Psoas muscle (tissue), 8 donors: ENCODE measurements around the gene ETF1. TPM values are rescaled to one million over a fixed set of nuclear protein-coding genes. Genes with fewer than 3 reads are reported as not detected.

ENCODE experiments used
- ATAC-seq, 4 donors: fragments of 200-7000 bp; cut with Tn5 transposase; one replicate each; pipeline ENCODE4 v1.9.1; 2020; ENCODE audit warnings: moderate library complexity in 3 of 4, mild to moderate bottlenecking in 2 of 4
- DNase-seq, 2 donors: peaks; one replicate each; pipeline ENCODE4 v3.0.0-alpha.2; 2020
- H3K27ac ChIP-seq: fragments of 200-600 bp; one replicate; pipeline ENCODE4 v1.8.0; 2022
- H3K27me3 ChIP-seq, 3 donors: fragments of 200-600 bp in 1 of 3; one replicate each; pipeline versions ENCODE4 v1.6.1 to v1.8.0; 2013 to 2022; ENCODE audit warnings: low read length in 2 of 3, mild to moderate bottlenecking in 2 of 3, moderate library complexity in 1 of 3; ENCODE audit not compliant: insufficient read depth in 3 of 3
- H3K36me3 ChIP-seq, 2 donors: fragments of 200-600 bp in 1 of 2; one replicate each; pipeline versions ENCODE4 v1.6.1 to v1.8.0; 2013 to 2022; ENCODE audit warnings: low read depth in 1 of 2, mild to moderate bottlenecking in 1 of 2, moderate library complexity in 1 of 2; ENCODE audit not compliant: insufficient read depth in 1 of 2
- H3K4me1 ChIP-seq: fragments of 200-600 bp; one replicate; pipeline ENCODE4 v1.8.0; 2022
- H3K4me3 ChIP-seq: fragments of 200-600 bp; one replicate; pipeline ENCODE4 v1.8.0; 2022; ENCODE audit warnings: mild to moderate bottlenecking
- H3K9me3 ChIP-seq: fragments of 200-600 bp; one replicate; pipeline ENCODE4 v1.8.0; 2022
- WGBS, 3 donors: extraction: QIAGEN DNeasy Blood & Tissue Kit; methylation state at CpG; one replicate each; pipeline versions ENCODE4 v1.1.6 to v1.1.7; 2013; 5-methylcytosine and 5-hydroxymethylcytosine counted together
- intact Hi-C, 2 donors: fragments of 100-400 bp; cut with DNase I; formaldehyde crosslinking; loops; one replicate each; pipeline versions ENCODE4 v1.11.0 to v1.14.2; 2022
- polyA plus RNA-seq, 3 donors: library from polyadenylated mRNA; stranded (reverse); fragments of 200-250 nt; gene quantifications; one replicate each; pipeline ENCODE4 v1.2.3, GENCODE V29; 2013
- total RNA-seq, 4 donors: library from RNA; stranded (reverse); fragmentation: NEBNext Ultra II Directional in 2 of 4; extraction: Animal tissue kit (Norgen Biotek cat#: 25700) in 2 of 4; gene quantifications; one replicate each; pipeline versions ENCODE4 v1.2.1 to v1.2.4, GENCODE V29; 2021 to 2023
- TF ChIP-seq, protein P1 (sequence below): fragments of 200-600 bp; IDR thresholded peaks from one replicate; pipeline ENCODE4 v1.8.0; 2022; ENCODE audit warnings: antibody characterized with exemption
- donor health status: healthy with polysubstance abuse.
- donor health status: DM: no; HTN: no; CAD: no; lungs with moderate emphysema.
- donor health status: Bipolar disorder and iron deficiency.
- donor health status: healthy.
- donor health status: DM: yes; HTN: yes; CAD: no.
- donor health status: DM: no; HTN: no; CAD: no.
- donor health status: DM: no; HTN: no; CAD: no.
- donor health status: DM: yes; HTN: yes; CAD: no.

Gene ETF1
- total and polyA plus RNA-seq, 7 donors = 72.3 to 212 (median 153) TPM

- H3K4me1 ChIP-seq = no peaks in the 10 kb centered on the region
- 84 to 89% (median 87%) methylated on average over 3 of the region's 3 CpGs for WGBS, 3 donors
- no peak for ATAC-seq
- DNase-seq = no peak
- H3K4me3 ChIP-seq = no peak overlapping the region
- no peaks in the 10 kb centered on the region for H3K9me3 ChIP-seq
- no peaks in the 10 kb centered on the region for H3K36me3 ChIP-seq
- intact Hi-C loops = loop anchor here in 1 of 2 donors (5.0 kb wide), 1 partner anchor 679 kb away; no protein-coding TSS in a partner anchor
- no peaks in the 10 kb centered on the region for H3K27me3 ChIP-seq
- no peak overlapping the region for H3K27ac ChIP-seq
- TF ChIP-seq, protein P1, sequence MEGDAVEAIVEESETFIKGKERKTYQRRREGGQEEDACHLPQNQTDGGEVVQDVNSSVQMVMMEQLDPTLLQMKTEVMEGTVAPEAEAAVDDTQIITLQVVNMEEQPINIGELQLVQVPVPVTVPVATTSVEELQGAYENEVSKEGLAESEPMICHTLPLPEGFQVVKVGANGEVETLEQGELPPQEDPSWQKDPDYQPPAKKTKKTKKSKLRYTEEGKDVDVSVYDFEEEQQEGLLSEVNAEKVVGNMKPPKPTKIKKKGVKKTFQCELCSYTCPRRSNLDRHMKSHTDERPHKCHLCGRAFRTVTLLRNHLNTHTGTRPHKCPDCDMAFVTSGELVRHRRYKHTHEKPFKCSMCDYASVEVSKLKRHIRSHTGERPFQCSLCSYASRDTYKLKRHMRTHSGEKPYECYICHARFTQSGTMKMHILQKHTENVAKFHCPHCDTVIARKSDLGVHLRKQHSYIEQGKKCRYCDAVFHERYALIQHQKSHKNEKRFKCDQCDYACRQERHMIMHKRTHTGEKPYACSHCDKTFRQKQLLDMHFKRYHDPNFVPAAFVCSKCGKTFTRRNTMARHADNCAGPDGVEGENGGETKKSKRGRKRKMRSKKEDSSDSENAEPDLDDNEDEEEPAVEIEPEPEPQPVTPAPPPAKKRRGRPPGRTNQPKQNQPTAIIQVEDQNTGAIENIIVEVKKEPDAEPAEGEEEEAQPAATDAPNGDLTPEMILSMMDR = no peak
Measured at GRCh38 chr5:138582959-138583358, 39.9 kb upstream of the ETF1 start.

DNA sequence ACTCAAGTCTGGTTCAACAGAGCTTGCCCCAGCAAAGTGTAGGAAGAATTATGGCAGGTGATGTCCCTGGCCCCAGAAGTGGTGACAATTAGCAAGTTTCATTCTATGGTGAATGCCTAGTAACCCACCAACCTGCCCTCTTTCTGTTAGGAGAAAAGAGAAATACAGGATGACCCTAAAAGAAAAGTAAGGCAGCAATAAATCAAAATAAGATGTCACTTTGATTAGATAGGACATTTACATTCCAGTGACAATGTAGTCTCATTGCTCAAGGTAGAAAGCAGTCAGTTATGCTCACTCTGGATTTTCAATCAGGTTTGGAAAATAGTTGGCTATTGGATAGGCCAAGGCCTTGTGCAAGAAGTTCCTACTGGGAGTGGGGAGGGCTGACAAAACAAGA lies 37.7 kb upstream of the ETF1 start:
- Histone ChIP-seq H3K9me3 (no peaks in the 10 kb centered on the region), H3K4me1 (no peaks in the 10 kb centered on the region), H3K4me3 (no peak overlapping the region), H3K36me3 (no peaks in the 10 kb centered on the region), H3K27me3 (no peaks in the 10 kb centered on the region), H3K27ac (no peak overlapping the region)
- intact Hi-C loops = loop anchor here in 1 of 2 donors (5.0 kb wide), 1 partner anchor 682 kb away; no protein-coding TSS in a partner anchor
- ATAC-seq (no peak), DNase-seq (no peak)
- TF ChIP-seq, protein P1 = no peak

DNA sequence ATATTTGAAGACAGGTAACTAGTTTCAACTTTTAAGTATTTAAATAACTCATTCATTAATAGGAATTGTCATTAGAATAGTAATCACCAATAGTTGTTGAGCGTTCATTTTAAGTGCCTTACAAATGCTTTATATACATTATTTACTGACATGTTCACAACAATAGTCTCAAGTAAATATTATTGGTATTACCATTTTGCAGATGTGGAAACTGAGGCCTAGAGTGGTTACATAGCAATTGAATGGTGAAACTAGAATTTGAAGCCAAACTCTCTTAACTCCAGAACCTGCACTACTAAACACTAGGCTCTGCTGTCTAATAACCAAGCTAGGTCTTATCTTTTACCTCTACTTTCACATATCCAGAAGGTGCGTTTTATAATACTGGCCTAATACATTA lies 37.0 kb upstream of the ETF1 start:
- ATAC-seq (no peak), DNase-seq (no peak)
- TF ChIP-seq, protein P1 = no peak
- Histone ChIP-seq H3K4me1 (no peaks in the 10 kb centered on the region), H3K4me3 (no peak overlapping the region), H3K36me3 (no peaks in the 10 kb centered on the region), H3K9me3 (no peaks in the 10 kb centered on the region), H3K27me3 (no peaks in the 10 kb centered on the region), H3K27ac (no peak overlapping the region)
- 95 to 99% (median 96%) methylated on average over 2 of the region's 2 CpGs for WGBS, 3 donors
- intact Hi-C loops = loop anchor here in 1 of 2 donors (5.0 kb wide), 1 partner anchor 682 kb away; no protein-coding TSS in a partner anchor

DNA sequence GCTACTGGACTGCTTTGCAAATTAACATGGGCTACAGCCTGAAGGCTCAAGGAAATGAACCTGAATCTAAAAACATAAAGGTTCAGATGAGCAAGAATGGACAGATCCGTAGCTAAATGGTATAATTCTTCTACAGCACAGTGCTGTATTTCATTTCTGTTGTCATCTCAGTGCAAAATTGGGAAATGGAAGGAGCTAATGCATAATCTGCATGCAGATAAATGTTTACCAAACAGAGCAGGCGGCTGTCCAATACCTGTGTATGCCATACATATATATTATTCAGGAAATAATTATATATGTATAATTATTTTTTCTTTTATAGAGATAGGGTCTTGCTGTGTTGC lies 36.5 kb upstream of the ETF1 start:
- no peaks in the 10 kb centered on the region for H3K9me3 ChIP-seq
- TF ChIP-seq, protein P1 = no peak
- intact Hi-C loops = loop anchor here (5.0 to 10.0 kb wide), 2 partner anchors 688 to 755 kb away; no protein-coding TSS in a partner anchor
- no peak overlapping the region for H3K27ac ChIP-seq
- H3K36me3 ChIP-seq = no peaks in the 10 kb centered on the region
- DNase-seq (no peak), ATAC-seq (no peak)
- H3K4me3 ChIP-seq = no peak overlapping the region
- no peaks in the 10 kb centered on the region for H3K4me1 ChIP-seq
- 53 to 55% (median 54%) methylated on average over 2 of the region's 2 CpGs for WGBS, 3 donors
- no peaks in the 10 kb centered on the region for H3K27me3 ChIP-seq

DNA sequence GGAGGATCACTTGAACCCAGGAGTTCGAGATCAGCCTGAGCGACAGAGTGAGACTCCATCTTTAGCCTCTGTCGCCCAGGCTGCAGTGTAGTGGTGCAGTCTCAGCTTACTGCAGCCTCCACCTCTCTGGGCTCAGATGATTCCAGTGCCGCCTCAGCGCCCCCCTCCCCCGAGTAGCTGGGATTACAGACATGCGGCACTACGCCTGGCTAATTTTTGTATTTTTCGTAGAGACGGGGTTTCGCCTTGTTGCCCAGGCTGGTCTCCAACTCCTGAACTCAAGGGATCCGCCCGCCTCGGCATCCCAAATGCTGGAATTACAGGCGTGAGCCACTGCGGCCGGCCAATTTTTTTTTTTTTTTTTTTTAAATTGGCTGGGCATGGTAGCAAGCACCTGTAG lies 34.4 kb upstream of the ETF1 start:
- intact Hi-C loops = loop anchor here (5.0 to 10.0 kb wide), 2 partner anchors 690 to 757 kb away; no protein-coding TSS in a partner anchor
- no peak for DNase-seq
- Histone ChIP-seq H3K4me3 (no peak overlapping the region), H3K27ac (no peak overlapping the region), H3K4me1 (peaks cover 14% of the 10 kb centered on the region), H3K9me3 (no peaks in the 10 kb centered on the region), H3K27me3 (no peaks in the 10 kb centered on the region), H3K36me3 (peaks cover 5 to 17% of the 10 kb centered on the region in 2 donors)
- WGBS, 3 donors = 91 to 93% (median 92%) methylated on average over 17 of the region's 17 CpGs
- no peak for ATAC-seq
- TF ChIP-seq, protein P1 = no peak
